ENCODE data around the gene PNMA8C.

The PNMA8C gene

GRCh38 chr19:46428239-46429135, at the start of gene PNMA8C:
Gene PNMA8C, minus strand, starts transcription at chr19:46428936. Its CDS starts 577 bp downstream, at chr19:46428359.
- DNase-seq: peak; percentile 63

DNA sequence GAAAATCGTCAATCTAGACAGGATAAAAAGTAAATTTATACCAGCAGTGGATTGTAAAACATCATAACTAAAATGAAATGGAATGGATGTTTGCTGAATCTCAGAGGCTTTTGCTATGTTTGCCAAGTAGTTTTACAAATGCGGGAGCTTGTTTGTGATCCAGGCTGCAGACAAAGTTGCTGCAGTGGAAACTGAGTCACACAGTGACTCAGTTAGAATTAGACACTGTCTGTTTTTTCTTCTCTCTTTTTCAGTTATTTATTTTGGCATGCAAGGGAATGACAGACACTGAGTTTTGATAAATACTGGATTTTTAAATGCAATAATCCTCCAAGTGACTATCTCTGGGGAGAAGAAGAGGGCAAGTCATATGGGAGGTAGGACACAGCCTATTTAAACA, 47.2 kb upstream of the PNMA8C start:
- DNase-seq: no peak

DNA sequence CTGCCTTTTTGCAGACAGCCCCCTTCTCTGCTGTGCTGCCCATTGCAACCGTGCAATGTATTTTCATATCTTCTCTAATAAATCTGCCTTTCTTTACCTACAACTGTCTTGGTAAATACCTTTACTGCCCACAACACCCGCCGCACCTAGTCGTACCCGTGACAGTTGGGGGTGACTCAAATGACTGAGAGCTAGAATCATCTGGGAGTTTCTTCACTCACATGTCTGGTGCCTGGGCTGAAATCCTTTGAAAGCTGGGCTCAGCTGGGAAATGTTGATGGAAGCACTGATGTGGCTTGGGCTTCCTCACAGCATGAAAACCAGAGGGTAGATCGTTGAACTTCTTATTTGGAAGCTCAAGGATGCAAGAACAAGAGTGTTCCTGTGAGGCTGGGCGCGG, 45.5 kb upstream of the PNMA8C start:
- no peak for DNase-seq

- no peak for DNase-seq
Observed at GRCh38 chr19:46472592-46472991, 43.9 kb upstream of the PNMA8C start.

GRCh38 chr19:46471811-46472543, 43.2 kb upstream of the PNMA8C start:
- no peak for DNase-seq

DNA sequence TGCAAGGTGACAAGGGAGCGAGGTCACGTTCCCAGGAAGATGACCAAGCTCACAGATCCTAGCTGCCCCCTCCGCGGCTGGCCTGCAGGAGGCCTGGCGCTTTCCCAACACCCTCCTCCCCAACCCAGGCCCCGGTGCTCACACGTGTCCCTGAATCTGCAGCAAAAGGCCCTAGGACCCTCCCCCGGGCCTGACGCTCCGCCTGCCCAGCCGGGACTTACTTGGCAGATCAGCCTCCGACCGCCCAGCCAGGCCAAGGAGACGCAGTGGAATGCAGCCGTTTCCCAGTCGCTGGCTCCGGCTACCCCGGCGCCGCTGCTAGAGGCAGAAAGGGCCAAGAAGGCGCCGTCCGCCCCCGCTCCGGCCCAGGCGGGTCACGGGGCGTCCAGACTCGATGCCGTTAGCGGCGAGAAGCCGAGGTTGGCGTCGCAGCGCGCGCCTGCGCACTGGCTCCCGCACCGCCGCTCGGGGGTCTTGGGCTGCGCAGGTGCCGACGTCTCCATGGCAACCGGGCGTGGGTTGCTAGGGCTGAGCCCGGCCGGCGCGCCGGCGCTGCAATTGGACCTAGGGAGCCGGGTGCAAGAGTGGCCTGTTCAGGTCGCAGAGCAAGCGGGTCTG, 42.5 kb upstream of the PNMA8C start, which contains the start of gene PNMA8A:
Gene PNMA8A, minus strand, starts transcription at position 448 of the 618 bp plus-strand sequence. CDS start 528 bp downstream, outside the sequence.
- DNase-seq: no peak

DNA sequence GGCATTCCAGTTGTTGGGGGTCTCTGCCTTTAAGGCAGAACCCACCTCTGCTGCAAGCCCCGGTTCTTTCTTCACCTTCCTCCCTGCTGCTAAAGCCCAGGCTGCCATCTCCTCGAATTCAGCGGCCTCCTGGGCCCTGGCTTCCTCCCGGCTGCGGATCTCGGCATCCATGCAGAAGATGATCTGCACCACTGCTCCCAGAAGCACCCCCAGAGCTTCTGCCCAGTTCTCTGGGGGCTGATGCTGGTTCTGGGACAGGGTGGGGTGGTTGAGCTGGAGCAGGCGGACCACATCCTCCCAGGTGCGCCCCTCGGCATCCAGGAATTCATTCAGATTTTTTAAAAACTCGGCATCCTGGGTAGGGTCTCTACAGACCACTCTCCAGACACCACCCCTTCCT, 41.6 kb upstream of the PNMA8C start:
- no peak for DNase-seq

GRCh38 chr19:46469541-46470185, 40.9 kb upstream of the PNMA8C start:
- no peak for DNase-seq

- peak; percentile 22 for DNase-seq
Observed at GRCh38 chr19:46466536-46467196, 37.9 kb upstream of the PNMA8C start.

DNA sequence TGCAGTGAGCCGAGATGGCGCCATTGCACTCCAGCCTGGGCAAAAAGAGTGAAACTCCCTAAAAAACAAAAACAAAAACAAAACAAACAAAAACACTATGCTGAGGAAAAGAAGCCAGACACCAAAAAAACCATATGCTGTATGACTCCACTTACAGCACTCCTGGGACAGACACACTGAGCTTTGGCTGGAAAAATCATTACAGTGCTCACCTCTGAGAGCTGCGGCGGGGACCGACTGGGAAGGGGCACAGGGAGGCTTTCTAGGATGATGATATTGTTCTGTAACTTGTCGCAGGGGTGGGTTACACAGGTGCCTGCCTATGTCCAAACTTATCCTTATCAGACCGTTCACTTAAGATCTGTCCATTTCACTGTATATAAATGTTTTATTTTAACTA, 34.8 kb upstream of the PNMA8C start:
- no peak for DNase-seq

GRCh38 chr19:46461537-46461936, 32.8 kb upstream of the PNMA8C start:
- DNase-seq: no peak

DNA sequence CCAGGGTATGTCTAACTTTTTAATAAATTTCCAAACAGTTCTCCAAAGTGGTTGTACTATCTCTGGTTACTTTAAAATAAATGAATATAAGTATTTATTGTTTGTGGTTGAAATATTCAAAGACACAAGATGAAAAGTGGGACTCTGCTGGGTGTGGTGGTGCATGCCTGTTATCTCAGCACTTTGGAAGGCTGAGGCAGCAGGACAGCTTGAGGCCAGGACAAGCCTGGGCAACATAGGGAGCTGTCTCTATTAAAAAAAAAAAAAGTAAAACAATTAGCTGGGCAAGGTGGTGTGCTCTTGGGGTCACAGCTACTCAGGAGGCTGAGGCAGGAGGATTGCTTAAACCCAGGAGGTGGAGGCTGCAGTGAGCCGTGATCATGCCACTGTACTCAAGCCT, 32.2 kb upstream of the PNMA8C start:
- no peak for DNase-seq

DNA sequence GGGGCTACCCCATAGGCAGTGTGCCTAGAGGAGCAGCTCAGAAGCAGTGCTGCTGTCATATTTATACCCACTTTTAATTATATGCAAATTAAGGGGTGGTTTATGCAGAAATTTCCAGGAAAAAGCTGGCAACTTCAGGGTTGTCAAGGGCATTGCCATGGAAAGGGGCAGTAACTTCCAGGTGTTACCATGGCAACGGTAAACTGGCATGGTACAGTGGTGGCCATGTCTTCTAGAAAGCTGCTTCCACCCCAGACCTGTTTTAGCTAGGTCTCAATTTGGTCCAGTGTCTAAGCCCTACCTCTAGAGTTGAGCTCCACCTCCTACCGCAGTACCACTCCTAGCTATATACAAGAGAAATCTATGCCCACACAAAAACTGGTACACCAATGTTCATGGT, 31.3 kb upstream of the PNMA8C start:
- no peak for DNase-seq

DNA sequence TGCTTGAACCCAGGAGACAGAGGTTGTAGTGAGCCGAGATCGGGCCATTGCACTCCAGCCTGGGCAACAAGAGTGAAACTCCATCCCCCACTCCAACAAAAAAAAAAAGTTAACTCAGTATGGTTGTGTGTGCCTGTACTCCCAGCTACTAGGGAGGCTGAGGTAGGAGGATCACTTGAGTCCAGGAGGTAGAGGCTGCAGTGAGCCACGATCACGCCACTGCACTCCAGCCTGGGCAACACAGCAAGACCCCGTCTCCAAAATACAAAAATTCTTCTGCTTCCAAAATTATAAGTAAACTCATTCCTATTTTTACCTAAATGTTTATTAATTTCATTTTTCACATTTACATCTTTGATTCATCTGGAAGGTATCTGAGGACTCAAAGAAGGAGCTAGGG, 28.2 kb upstream of the PNMA8C start:
- no peak for DNase-seq

- no peak for DNase-seq
Observed at GRCh38 chr19:46454244-46454643, 25.5 kb upstream of the PNMA8C start.

GRCh38 chr19:46453661-46454060, 24.9 kb upstream of the PNMA8C start:
- no peak for DNase-seq

DNA sequence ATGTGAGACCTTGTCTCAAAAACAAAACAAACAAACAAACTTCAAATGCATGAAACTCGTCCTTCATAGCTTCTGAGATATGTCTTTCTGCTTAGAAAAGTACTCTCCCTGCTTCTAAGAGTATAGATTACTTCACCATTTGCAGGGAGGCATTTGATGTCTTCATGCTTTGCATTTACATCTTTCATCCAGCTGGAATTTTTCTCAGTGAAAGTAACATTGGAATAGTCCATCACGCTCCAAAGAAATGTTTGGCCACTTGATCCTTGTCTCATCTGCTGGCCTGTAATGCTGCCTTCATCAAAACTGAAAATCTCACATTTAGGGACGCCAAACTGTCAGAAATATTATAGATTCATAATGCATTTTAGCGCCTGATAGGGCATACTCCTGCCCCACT, 23.4 kb upstream of the PNMA8C start:
- DNase-seq: no peak

GRCh38 chr19:46451352-46451751, 22.6 kb upstream of the PNMA8C start:
- no peak for DNase-seq

DNA sequence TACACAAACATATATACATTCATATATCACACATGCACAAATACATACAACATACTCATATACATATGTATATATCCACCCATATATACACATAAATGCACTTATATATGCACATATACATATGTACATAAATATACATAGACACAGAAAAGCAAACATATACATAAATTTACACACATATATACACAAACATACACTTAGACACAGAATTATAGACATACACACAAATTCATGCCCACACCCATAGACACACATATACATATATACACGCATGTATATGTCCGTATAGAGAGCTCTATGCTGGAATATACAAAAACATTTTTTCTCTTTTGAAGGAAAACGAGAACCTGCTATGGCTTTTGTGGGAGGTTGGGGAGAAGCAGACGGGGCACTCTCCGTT, 22.0 kb upstream of the PNMA8C start:
- DNase-seq: no peak

DNA sequence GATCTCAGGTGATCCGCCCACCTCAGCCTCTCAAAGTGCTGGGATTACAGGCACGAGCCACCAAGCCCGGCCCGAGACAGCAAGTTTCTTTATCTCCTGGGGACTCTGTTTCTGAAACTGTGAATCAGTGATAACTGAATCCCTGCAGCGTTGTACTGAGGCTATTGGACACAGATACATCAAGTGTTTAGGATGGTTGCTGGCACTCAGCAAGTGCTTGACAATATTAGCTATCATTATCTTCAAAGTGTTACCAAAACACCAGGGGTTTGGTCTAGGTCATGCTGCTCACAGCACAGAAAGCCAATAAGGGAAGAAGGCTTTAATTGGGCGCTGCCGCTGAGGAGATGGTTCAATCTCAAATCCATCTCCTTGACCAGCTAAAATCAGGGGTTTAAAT, 20.5 kb upstream of the PNMA8C start:
- DNase-seq: no peak

GRCh38 chr19:46448601-46449000, 19.9 kb upstream of the PNMA8C start:
- no peak for DNase-seq

GRCh38 chr19:46447824-46448223, 19.1 kb upstream of the PNMA8C start:
- DNase-seq: no peak

GRCh38 chr19:46447006-46447405, 18.3 kb upstream of the PNMA8C start:
- DNase-seq: no peak

All from activated CD4-positive, alpha-beta T cell treated with anti-CD3 and anti-CD28 coated beads for 48 hours (primary cell).